GM12878 (cell line): Measurements from ENCODE around the gene MRAS. TPM values are rescaled to one million over a fixed set of nuclear protein-coding genes. Genes with fewer than 3 reads are reported as not detected.

Experiments used
- ATAC-seq: fragments of 200-7000 bp; cut with Tn5 transposase; 3 replicates; pipeline ENCODE4 v1.9.1; 2020; ENCODE audit warnings: mild to moderate bottlenecking, moderate library complexity
- BruUV-seq: library from RNA; stranded (reverse); fragments of 400-500 nt; replicated peaks from 2 replicates; lab custom pipeline; 2021; lab: Mats Ljungman, UMichigan
- CTCF ChIA-PET: fragments of 300-600 bp; sonication (Branson Sonifier 250); formaldehyde crosslinking; extraction: SDS; loops from one replicate; lab custom pipeline; 2021; ENCODE audit warnings: inconsistent platforms; lab: Yijun Ruan, JAX
- POLR2A ChIA-PET: fragments of 350-600 bp; formaldehyde crosslinking; extraction: SDS; loops from one replicate; lab custom pipeline; 2021; ENCODE audit warnings: inconsistent platforms; lab: Charles Lee
- RAD21 ChIA-PET: fragments of 300-600 bp; sonication (Branson Sonifier 250); formaldehyde crosslinking; loops from one replicate; lab custom pipeline; 2023; ENCODE audit warnings: antibody characterized with exemption; ENCODE audit not compliant: unreplicated experiment; lab: Charles Lee
- SMC1A ChIA-PET: fragments of 300-600 bp; sonication (Branson Sonifier 250); formaldehyde crosslinking; loops from one replicate; lab custom pipeline; 2023; ENCODE audit not compliant: unreplicated experiment, uncharacterized antibody; lab: Charles Lee
- DNase-seq: peaks from one replicate; pipeline ENCODE4 v3.0.0-alpha.2; 2011; ENCODE audit warnings: low read depth, low spot score
- FAIRE-seq: peaks from 3 replicates; lab custom pipeline; 2011; peaks lifted over from hg19 to GRCh38; lab: Jason Lieb, UNC
- H2AFZ ChIP-seq: 2 replicates; pipeline ENCODE4 v1.6.0; 2011; ENCODE audit warnings: low read depth, low read length, control low read depth; ENCODE audit not compliant: control insufficient read depth
- H3K27ac ChIP-seq: 2 replicates; pipeline ENCODE4 v1.5.1; 2011; ENCODE audit warnings: control low read depth; ENCODE audit not compliant: control insufficient read depth, insufficient read depth
- H3K27me3 ChIP-seq, 2 experiments: replicated peaks in 1 of 2; 2 replicates each; pipeline versions ENCODE4 v1.6.0 to v1.6.1; 2011; ENCODE audit warnings: low read length in 1 of 2; ENCODE audit not compliant: control insufficient read depth in 2 of 2, insufficient read depth in 2 of 2
- H3K36me3 ChIP-seq, 2 experiments: 2 replicates each; pipeline ENCODE4 v1.5.1; 2011; ENCODE audit warnings: low read length in 1 of 2; ENCODE audit not compliant: control insufficient read depth in 2 of 2, insufficient read depth in 2 of 2
- H3K4me1 ChIP-seq: 2 replicates; pipeline ENCODE4 v1.6.1; 2011; ENCODE audit warnings: mild to moderate bottlenecking, low read length, moderate library complexity, mixed read lengths; ENCODE audit not compliant: control insufficient read depth, insufficient read depth
- H3K4me2 ChIP-seq: 2 replicates; pipeline ENCODE4 v1.6.0; 2011; ENCODE audit warnings: control low read depth; ENCODE audit not compliant: control insufficient read depth, insufficient read depth
- H3K4me3 ChIP-seq: fragments of 200-600 bp; sonication (generic); 2 replicates; pipeline ENCODE4 v1.5.1; 2016
- H3K79me2 ChIP-seq: 2 replicates; pipeline ENCODE4 v1.6.0; 2011; ENCODE audit warnings: low read length; ENCODE audit not compliant: control insufficient read depth, insufficient read depth
- H3K9ac ChIP-seq: 2 replicates; pipeline ENCODE4 v1.8.0; 2011; ENCODE audit warnings: low read length, control low read depth, mixed read lengths; ENCODE audit not compliant: control insufficient read depth, insufficient read depth
- H3K9me3 ChIP-seq: replicated peaks from 3 replicates; pipeline ENCODE4 v1.5.1; 2011; ENCODE audit warnings: mild to moderate bottlenecking, low read length; ENCODE audit not compliant: control insufficient read depth, insufficient read depth
- H4K20me1 ChIP-seq: 2 replicates; pipeline ENCODE4 v1.6.0; 2011; ENCODE audit not compliant: control insufficient read depth, insufficient read depth
- BRCA1 ChIP-seq: IDR thresholded peaks from 2 replicates; pipeline ENCODE4 v1.6.1; 2011; ENCODE audit warnings: low read depth, low read length, improper control_type of control experiment
- CHD1 ChIP-seq: IDR thresholded peaks from 2 replicates; pipeline ENCODE4 v1.6.1; 2012; ENCODE audit warnings: low read depth, low read length, improper control_type of control experiment
- CREM ChIP-seq: IDR thresholded peaks from 2 replicates; pipeline ENCODE4 v1.6.1; 2014; ENCODE audit warnings: antibody characterized with exemption, low read depth
- E2F8 ChIP-seq: fragments of 450-650 bp; IDR thresholded peaks from 2 replicates; pipeline ENCODE4 v1.6.1; 2018; ENCODE audit warnings: mild to moderate bottlenecking, low read depth, moderate library complexity; ENCODE audit not compliant: partially characterized antibody
- EGR1 ChIP-seq, 2 experiments: IDR thresholded peaks; 1 replicate in 1 of 2; 2 replicates in 1 of 2; pipeline ENCODE4 v1.6.1; 2011 to 2012; ENCODE audit warnings: low read depth in 2 of 2, low read length in 2 of 2, borderline replicate concordance in 1 of 2, mild to moderate bottlenecking in 1 of 2, moderate library complexity in 1 of 2
- RAD51 ChIP-seq: fragments of 450-650 bp; IDR thresholded peaks from 2 replicates; pipeline ENCODE4 v1.6.1; 2016; ENCODE audit warnings: moderate library complexity, mild to moderate bottlenecking, inconsistent platforms
- RCOR1 ChIP-seq: conservative IDR thresholded peaks from 2 replicates; pipeline ENCODE4 v1.6.1; 2012; ENCODE audit warnings: low read depth, low read length, improper control_type of control experiment
- SIN3A ChIP-seq: IDR thresholded peaks from 2 replicates; pipeline ENCODE4 v1.6.1; 2012; ENCODE audit warnings: low read depth, low read length, improper control_type of control experiment
- TARDBP ChIP-seq: IDR thresholded peaks from 2 replicates; pipeline ENCODE4 v1.6.1; 2016; ENCODE audit warnings: borderline replicate concordance
- TCF3 ChIP-seq: IDR thresholded peaks from 2 replicates; pipeline ENCODE4 v1.6.1; 2012; ENCODE audit warnings: low read depth, mild to moderate bottlenecking, low read length, borderline replicate concordance; ENCODE audit not compliant: insufficient read depth
- ZNF217 ChIP-seq: fragments of 450-650 bp; IDR thresholded peaks from 2 replicates; pipeline ENCODE4 v1.6.1; 2017; ENCODE audit warnings: antibody characterized with exemption, mild to moderate bottlenecking
- ZZZ3 ChIP-seq: IDR thresholded peaks from 2 replicates; pipeline ENCODE4 v1.6.1; 2011; ENCODE audit warnings: low read depth; ENCODE audit not compliant: control insufficient read depth, insufficient read length
- WGBS: methylation state at CpG from one replicate; pipeline ENCODE4 v1.1.6; 2016; ENCODE audit warnings: low lambda C conversion rate; ENCODE audit not compliant: insufficient replicate concordance, insufficient coverage; ENCODE audit errors: missing lambda C conversion rate; 5-methylcytosine and 5-hydroxymethylcytosine counted together
- in situ Hi-C: fragments of 300-500 bp; cut with MboI; formaldehyde crosslinking; loops from 9 replicates; pipeline ENCODE4 v1.14.3; 2018; ENCODE audit warnings: mixed read lengths
- intact Hi-C: fragments of 100-400 bp; cut with micrococcal nuclease; formaldehyde crosslinking; loops from one replicate; pipeline ENCODE4 v1.14.2; 2022; ENCODE audit not compliant: unreplicated experiment
- polyA plus RNA-seq, 11 experiments: library from polyadenylated mRNA; depleted of rRNA in 4 of 11; unstranded in 6 of 11; stranded (reverse) in 5 of 11; fragments of >200 nt; fragmentation: Nextera tagmentation in 4 of 11; fragmentation: Illumina TruSeq in 1 of 11; extraction: Ambion mirVana in 4 of 11; extraction: Trizol in 1 of 11; gene quantifications; 1 replicate in 1 of 11; 2 replicates in 10 of 11; pipeline versions ENCODE4 v1.2.1 to v1.2.3, GENCODE V29; 2011 to 2016; ENCODE audit warnings: inconsistent platforms in 2 of 11, missing spikeins in 2 of 11, low read depth in 1 of 11
- total RNA-seq, 4 experiments: library from RNA; depleted of rRNA in 3 of 4; stranded (reverse); fragments of >200 nt in 3 of 4; fragmentation: Illumina TruSeq in 1 of 4; extraction: Trizol in 1 of 4; gene quantifications; 2 replicates each; pipeline versions ENCODE4 v1.2.1 to v1.2.3, GENCODE V29; 2013 to 2021
- TF ChIP-seq, protein P1 (sequence below): fragments of 450-650 bp; formaldehyde crosslinking; IDR thresholded peaks from 2 replicates; pipeline ENCODE4 v1.5.0; 2022; ENCODE audit warnings: mild to moderate bottlenecking, missing genetic modification characterization
- TF ChIP-seq, protein P2 (sequence below): fragments of 150-350 bp; IDR thresholded peaks from 2 replicates; pipeline ENCODE4 v1.6.1; 2016; ENCODE audit warnings: low read depth, low read length

Gene MRAS
- total and polyA plus RNA-seq, 10 of the 15 experiments (the other 5 are each of a cell fraction or from before 2014, with no cell fraction given) = 0.01 to 0.44 (median 0.17) TPM; not detected in 6

GRCh38 chr3:138373736-138374094 is 25.3 kb downstream of the MRAS start (continued):
- TF ChIP-seq E2F8 = no peak

- H4K20me1 ChIP-seq = peaks cover 5% of the 10 kb centered on the region; the same call in 1 of the 2 replicates
- H3K9ac ChIP-seq = no peak overlapping the region
- WGBS = 42% methylated on average over 2 of the region's 2 CpGs
- FAIRE-seq (no peak), ATAC-seq (no peak), DNase-seq (no peak)
- intact Hi-C loops (no loop called here), in situ Hi-C loops (no loop called here)
- ChIA-PET POLR2A (no interaction called here), SMC1A (no interaction called here), RAD21 (no interaction called here), CTCF (no interaction called here)
- H3K27ac ChIP-seq = no peak overlapping the region
- H3K4me2 ChIP-seq = no peak overlapping the region
- no peak overlapping the region for H2AFZ ChIP-seq
- peaks cover 2 to 11% of the 10 kb centered on the region in 2 experiments; a peak in 2 of 4 replicates for H3K27me3 ChIP-seq
- H3K36me3 ChIP-seq = no peaks in the 10 kb centered on the region
- H3K79me2 ChIP-seq = no peaks in the 10 kb centered on the region
- no TSS peak for BruUV-seq
- H3K4me3 ChIP-seq = no peak overlapping the region
- peaks cover 17% of the 10 kb centered on the region for H3K4me1 ChIP-seq
- H3K9me3 ChIP-seq = peaks cover 4% of the 10 kb centered on the region
- TF ChIP-seq, protein P1, sequence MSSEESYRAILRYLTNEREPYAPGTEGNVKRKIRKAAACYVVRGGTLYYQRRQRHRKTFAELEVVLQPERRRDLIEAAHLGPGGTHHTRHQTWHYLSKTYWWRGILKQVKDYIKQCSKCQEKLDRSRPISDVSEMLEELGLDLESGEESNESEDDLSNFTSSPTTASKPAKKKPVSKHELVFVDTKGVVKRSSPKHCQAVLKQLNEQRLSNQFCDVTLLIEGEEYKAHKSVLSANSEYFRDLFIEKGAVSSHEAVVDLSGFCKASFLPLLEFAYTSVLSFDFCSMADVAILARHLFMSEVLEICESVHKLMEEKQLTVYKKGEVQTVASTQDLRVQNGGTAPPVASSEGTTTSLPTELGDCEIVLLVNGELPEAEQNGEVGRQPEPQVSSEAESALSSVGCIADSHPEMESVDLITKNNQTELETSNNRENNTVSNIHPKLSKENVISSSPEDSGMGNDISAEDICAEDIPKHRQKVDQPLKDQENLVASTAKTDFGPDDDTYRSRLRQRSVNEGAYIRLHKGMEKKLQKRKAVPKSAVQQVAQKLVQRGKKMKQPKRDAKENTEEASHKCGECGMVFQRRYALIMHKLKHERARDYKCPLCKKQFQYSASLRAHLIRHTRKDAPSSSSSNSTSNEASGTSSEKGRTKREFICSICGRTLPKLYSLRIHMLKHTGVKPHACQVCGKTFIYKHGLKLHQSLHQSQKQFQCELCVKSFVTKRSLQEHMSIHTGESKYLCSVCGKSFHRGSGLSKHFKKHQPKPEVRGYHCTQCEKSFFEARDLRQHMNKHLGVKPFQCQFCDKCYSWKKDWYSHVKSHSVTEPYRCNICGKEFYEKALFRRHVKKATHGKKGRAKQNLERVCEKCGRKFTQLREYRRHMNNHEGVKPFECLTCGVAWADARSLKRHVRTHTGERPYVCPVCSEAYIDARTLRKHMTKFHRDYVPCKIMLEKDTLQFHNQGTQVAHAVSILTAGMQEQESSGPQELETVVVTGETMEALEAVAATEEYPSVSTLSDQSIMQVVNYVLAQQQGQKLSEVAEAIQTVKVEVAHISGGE = no peak
- TF ChIP-seq RCOR1 (no peak), SIN3A (no peak), ZZZ3 (no peak), RAD51 (no peak), EGR1 (IDR thresholded peaks at IDR 0.05; ENCODE audit: borderline replicate concordance in 1 of 2, low read depth in 2 of 2, low read length in 2 of 2) (no peak), CHD1 (no peak), CREM (no peak), BRCA1 (no peak), TARDBP (no peak), TCF3 (no peak), ZNF217 (no peak)
- TF ChIP-seq, protein P2, sequence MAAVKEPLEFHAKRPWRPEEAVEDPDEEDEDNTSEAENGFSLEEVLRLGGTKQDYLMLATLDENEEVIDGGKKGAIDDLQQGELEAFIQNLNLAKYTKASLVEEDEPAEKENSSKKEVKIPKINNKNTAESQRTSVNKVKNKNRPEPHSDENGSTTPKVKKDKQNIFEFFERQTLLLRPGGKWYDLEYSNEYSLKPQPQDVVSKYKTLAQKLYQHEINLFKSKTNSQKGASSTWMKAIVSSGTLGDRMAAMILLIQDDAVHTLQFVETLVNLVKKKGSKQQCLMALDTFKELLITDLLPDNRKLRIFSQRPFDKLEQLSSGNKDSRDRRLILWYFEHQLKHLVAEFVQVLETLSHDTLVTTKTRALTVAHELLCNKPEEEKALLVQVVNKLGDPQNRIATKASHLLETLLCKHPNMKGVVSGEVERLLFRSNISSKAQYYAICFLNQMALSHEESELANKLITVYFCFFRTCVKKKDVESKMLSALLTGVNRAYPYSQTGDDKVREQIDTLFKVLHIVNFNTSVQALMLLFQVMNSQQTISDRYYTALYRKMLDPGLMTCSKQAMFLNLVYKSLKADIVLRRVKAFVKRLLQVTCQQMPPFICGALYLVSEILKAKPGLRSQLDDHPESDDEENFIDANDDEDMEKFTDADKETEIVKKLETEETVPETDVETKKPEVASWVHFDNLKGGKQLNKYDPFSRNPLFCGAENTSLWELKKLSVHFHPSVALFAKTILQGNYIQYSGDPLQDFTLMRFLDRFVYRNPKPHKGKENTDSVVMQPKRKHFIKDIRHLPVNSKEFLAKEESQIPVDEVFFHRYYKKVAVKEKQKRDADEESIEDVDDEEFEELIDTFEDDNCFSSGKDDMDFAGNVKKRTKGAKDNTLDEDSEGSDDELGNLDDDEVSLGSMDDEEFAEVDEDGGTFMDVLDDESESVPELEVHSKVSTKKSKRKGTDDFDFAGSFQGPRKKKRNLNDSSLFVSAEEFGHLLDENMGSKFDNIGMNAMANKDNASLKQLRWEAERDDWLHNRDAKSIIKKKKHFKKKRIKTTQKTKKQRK = no peak
Observed at GRCh38 chr3:138374573-138375134, 26.3 kb downstream of the MRAS start.
